Loucy (cell line): ENCODE results near the gene NANOGP8.

Experiments used
- H2AFZ ChIP-seq: fragments of 200-600 bp; sonication (generic); 2 replicates; pipeline ENCODE4 v1.6.0; 2016; ENCODE audit warnings: antibody characterized with exemption, mild to moderate bottlenecking, low read length, moderate library complexity
- H3F3A ChIP-seq: fragments of 200-600 bp; 2 replicates; pipeline ENCODE4 v1.6.0; 2016; ENCODE audit warnings: antibody characterized with exemption, low read depth, mild to moderate bottlenecking
- H3K27me3 ChIP-seq: fragments of 200-600 bp; sonication (generic); 2 replicates; pipeline ENCODE4 v1.6.1; 2014; ENCODE audit warnings: low read length, mild to moderate bottlenecking; ENCODE audit not compliant: insufficient read depth, poor library complexity, severe bottlenecking
- H3K36me3 ChIP-seq: fragments of 200-600 bp; sonication (generic); 2 replicates; pipeline ENCODE4 v1.6.1; 2016; ENCODE audit warnings: low read length; ENCODE audit not compliant: insufficient read depth
- H3K4me1 ChIP-seq: fragments of 200-600 bp; sonication (generic); 2 replicates; pipeline ENCODE4 v1.5.1; 2014; ENCODE audit warnings: low read length, mild to moderate bottlenecking; ENCODE audit not compliant: insufficient read depth, poor library complexity, severe bottlenecking
- H3K4me2 ChIP-seq: fragments of 200-600 bp; sonication (generic); 2 replicates; pipeline ENCODE4 v1.6.0; 2014; ENCODE audit warnings: antibody characterized with exemption, low read length, low read depth, mild to moderate bottlenecking; ENCODE audit not compliant: poor library complexity, severe bottlenecking
- H3K4me3 ChIP-seq: fragments of 200-600 bp; sonication (generic); 2 replicates; pipeline ENCODE4 v1.5.1; 2014; ENCODE audit warnings: low read length, mild to moderate bottlenecking, mixed read lengths; ENCODE audit not compliant: poor library complexity, severe bottlenecking
- H3K79me2 ChIP-seq: fragments of 200-600 bp; sonication (generic); 2 replicates; pipeline ENCODE4 v1.6.1; 2014; ENCODE audit warnings: low read length; ENCODE audit not compliant: insufficient read depth
- H3K9ac ChIP-seq: fragments of 200-600 bp; sonication (generic); 2 replicates; pipeline ENCODE4 v1.6.0; 2014; ENCODE audit warnings: mild to moderate bottlenecking, low read depth, low read length, moderate library complexity; ENCODE audit not compliant: poor library complexity, severe bottlenecking
- H3K9me2 ChIP-seq: fragments of 200-600 bp; sonication (generic); replicated peaks from 2 replicates; pipeline ENCODE4 v1.6.1; 2016; ENCODE audit warnings: low read depth, low read length, mixed read lengths
- H3K9me3 ChIP-seq: fragments of 200-600 bp; sonication (generic); 2 replicates; pipeline ENCODE4 v1.6.1; 2014; ENCODE audit warnings: mild to moderate bottlenecking, antibody characterized with exemption, low read length, low read depth; ENCODE audit not compliant: insufficient read depth
- H4K20me1 ChIP-seq: fragments of 200-600 bp; sonication (generic); 2 replicates; pipeline ENCODE4 v1.6.0; 2014; ENCODE audit warnings: antibody characterized with exemption, low read length, mild to moderate bottlenecking; ENCODE audit not compliant: insufficient read depth, poor library complexity, severe bottlenecking
- EZH2phosphoT487 ChIP-seq: fragments of 200-600 bp; IDR thresholded peaks from 2 replicates; pipeline ENCODE4 v1.6.1; 2018; ENCODE audit warnings: antibody characterized with exemption, mild to moderate bottlenecking, moderate library complexity, borderline replicate concordance
- TF ChIP-seq, protein P1 (sequence below): fragments of 200-600 bp; sonication (generic); conservative IDR thresholded peaks from 2 replicates; pipeline ENCODE4 v1.5.1; 2014; ENCODE audit warnings: mild to moderate bottlenecking, antibody characterized with exemption, low read length

NANOGP8 gene

DNA sequence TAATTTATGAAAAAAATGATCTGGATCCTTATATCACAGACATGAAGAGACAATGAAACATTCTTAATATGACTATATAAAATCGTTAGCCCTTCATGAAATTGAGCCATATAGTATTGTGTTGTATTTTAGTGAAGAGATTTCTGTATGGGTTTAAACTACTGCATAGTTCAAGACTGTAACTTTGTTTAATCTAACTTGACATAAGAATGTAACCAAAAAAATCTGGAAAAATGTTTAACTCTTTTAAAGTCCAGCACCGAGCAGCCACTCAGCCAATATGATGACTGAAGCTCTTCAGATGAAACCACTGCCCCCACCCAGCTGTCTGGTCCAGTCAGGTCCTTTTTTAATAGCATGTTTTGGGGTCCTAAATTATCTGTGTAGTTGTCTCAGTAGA is 4.9 kb downstream of the NANOGP8 start:
- Histone ChIP-seq H4K20me1 (no peaks in the 10 kb centered on the region), H3K9me2 (no peaks in the 10 kb centered on the region), H3K4me1 (no peaks in the 10 kb centered on the region), H3K27me3 (no peaks in the 10 kb centered on the region), H3K4me3 (no peak overlapping the region), H2AFZ (no peak overlapping the region), H3K9ac (no peak overlapping the region), H3F3A (no peaks in the 10 kb centered on the region), H3K4me2 (no peak overlapping the region), H3K9me3 (no peaks in the 10 kb centered on the region), H3K36me3 (no peaks in the 10 kb centered on the region), H3K79me2 (no peaks in the 10 kb centered on the region)
- TF ChIP-seq EZH2phosphoT487 = no peak
- TF ChIP-seq, protein P1, sequence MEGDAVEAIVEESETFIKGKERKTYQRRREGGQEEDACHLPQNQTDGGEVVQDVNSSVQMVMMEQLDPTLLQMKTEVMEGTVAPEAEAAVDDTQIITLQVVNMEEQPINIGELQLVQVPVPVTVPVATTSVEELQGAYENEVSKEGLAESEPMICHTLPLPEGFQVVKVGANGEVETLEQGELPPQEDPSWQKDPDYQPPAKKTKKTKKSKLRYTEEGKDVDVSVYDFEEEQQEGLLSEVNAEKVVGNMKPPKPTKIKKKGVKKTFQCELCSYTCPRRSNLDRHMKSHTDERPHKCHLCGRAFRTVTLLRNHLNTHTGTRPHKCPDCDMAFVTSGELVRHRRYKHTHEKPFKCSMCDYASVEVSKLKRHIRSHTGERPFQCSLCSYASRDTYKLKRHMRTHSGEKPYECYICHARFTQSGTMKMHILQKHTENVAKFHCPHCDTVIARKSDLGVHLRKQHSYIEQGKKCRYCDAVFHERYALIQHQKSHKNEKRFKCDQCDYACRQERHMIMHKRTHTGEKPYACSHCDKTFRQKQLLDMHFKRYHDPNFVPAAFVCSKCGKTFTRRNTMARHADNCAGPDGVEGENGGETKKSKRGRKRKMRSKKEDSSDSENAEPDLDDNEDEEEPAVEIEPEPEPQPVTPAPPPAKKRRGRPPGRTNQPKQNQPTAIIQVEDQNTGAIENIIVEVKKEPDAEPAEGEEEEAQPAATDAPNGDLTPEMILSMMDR = no peak

DNA sequence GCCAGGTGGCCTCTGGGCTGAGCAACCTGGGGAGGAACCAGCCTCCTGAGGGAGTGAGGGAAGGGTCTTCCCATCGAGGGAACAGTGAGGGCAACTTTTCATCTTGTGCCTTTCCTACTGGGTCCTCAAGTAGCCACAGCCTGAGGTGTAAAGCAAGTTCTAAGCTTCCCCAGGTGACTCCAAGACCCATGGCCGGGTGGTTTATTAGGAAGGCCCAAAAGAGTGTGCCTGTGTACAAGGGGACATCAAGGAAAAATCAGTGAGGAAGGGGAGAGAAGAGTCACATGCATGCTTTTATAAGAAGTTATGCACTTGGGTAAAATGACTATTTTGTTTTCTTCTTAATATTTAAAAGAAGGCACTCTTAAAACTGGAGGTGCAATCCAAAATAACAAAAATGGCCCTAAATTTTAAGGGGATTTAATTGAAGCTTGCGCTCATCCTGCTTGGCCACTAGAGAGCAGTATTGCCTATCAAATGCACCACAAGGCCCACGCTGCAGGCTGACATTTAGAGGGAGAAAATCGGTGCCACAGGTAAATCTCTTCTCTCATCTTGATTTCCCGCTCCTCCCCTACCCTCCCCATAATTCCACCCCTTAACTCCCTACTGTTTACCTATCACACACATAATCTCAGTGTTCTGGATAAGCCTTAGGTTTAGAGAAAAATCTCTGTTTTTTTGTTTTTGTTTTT is 6.7 kb downstream of the NANOGP8 start:
- no peak for TF ChIP-seq EZH2phosphoT487
- TF ChIP-seq, protein P1 = peak; percentile 92
- Histone ChIP-seq H3K4me1 (no peaks in the 10 kb centered on the region), H3K79me2 (no peaks in the 10 kb centered on the region), H3K27me3 (no peaks in the 10 kb centered on the region), H3K9me3 (no peaks in the 10 kb centered on the region), H3K9me2 (no peaks in the 10 kb centered on the region), H4K20me1 (no peaks in the 10 kb centered on the region), H3F3A (no peaks in the 10 kb centered on the region), H3K36me3 (no peaks in the 10 kb centered on the region), H3K9ac (no peak overlapping the region), H2AFZ (no peak overlapping the region), H3K4me2 (no peak overlapping the region), H3K4me3 (no peak overlapping the region)

DNA sequence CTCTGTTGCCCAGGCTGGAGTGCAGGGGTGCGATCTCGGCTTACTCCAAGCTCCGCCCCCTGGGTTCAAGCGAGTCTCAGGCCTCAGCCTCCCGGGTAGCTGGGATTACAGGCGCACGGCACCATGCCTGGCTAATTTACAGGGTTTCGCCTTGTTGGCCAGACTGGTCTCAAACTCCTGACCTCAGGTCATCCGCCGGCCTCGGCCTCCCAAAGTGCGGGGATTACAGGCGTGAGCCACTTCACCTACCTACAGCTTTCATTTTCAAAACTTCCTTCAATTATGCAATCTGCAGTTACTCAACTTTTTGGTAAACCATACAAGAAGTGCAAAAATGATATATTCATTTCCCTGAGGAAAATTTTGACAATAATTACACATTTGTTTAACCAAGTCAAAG is 14.0 kb downstream of the NANOGP8 start:
- Histone ChIP-seq H2AFZ (no peak overlapping the region), H3F3A (no peaks in the 10 kb centered on the region), H3K4me2 (no peak overlapping the region), H3K9ac (no peak overlapping the region), H3K79me2 (no peaks in the 10 kb centered on the region), H3K9me2 (no peaks in the 10 kb centered on the region), H4K20me1 (no peaks in the 10 kb centered on the region), H3K4me3 (no peak overlapping the region), H3K27me3 (no peaks in the 10 kb centered on the region), H3K4me1 (no peaks in the 10 kb centered on the region), H3K9me3 (no peaks in the 10 kb centered on the region), H3K36me3 (no peaks in the 10 kb centered on the region)
- TF ChIP-seq, protein P1 = no peak
- no peak for TF ChIP-seq EZH2phosphoT487
